DOHH2 (cell line): Measurements from ENCODE around the gene RHOT1.
"Not testable (repeated sequence)": the region's sequence is repeated elsewhere in the genome, so short reads cannot be mapped to it uniquely, and the experiment has no call there.

Experiments
- H3F3A ChIP-seq: fragments of 200-600 bp; sonication (generic), shearing (Covaris generic); 2 replicates; pipeline ENCODE4 v1.6.0; 2016; ENCODE audit warnings: antibody characterized with exemption, mild to moderate bottlenecking; ENCODE audit not compliant: control insufficient read depth, insufficient read depth
- H3K27ac ChIP-seq: fragments of 200-600 bp; sonication (generic); 2 replicates; pipeline ENCODE4 v1.5.1; 2014; ENCODE audit warnings: low read depth, mild to moderate bottlenecking, low read length, moderate library complexity
- H3K27me3 ChIP-seq: fragments of 200-600 bp; sonication (generic); 2 replicates; pipeline ENCODE4 v1.6.1; 2014; ENCODE audit warnings: mild to moderate bottlenecking, low read length, mixed read lengths; ENCODE audit not compliant: control insufficient read depth
- H3K36me3 ChIP-seq: fragments of 200-600 bp; sonication (generic); 2 replicates; pipeline ENCODE4 v1.6.1; 2014; ENCODE audit warnings: mild to moderate bottlenecking, low read length, moderate library complexity, mixed read lengths; ENCODE audit not compliant: control insufficient read depth
- H3K4me1 ChIP-seq: fragments of 200-600 bp; sonication (generic); 2 replicates; pipeline ENCODE4 v1.6.1; 2014; ENCODE audit warnings: mild to moderate bottlenecking, low read length, mixed read lengths; ENCODE audit not compliant: control insufficient read depth
- H3K4me2 ChIP-seq: fragments of 200-600 bp; sonication (generic); 2 replicates; pipeline ENCODE4 v1.6.0; 2014; ENCODE audit warnings: mild to moderate bottlenecking, low read length, moderate library complexity
- H3K4me3 ChIP-seq: fragments of 200-600 bp; sonication (generic); 2 replicates; pipeline ENCODE4 v1.5.1; 2014; ENCODE audit warnings: mild to moderate bottlenecking, low read length, mixed read lengths
- H3K79me2 ChIP-seq: fragments of 200-600 bp; sonication (generic); 2 replicates; pipeline ENCODE4 v1.6.1; 2014; ENCODE audit warnings: mild to moderate bottlenecking, low read length, mixed read lengths; ENCODE audit not compliant: control insufficient read depth
- H3K9me2 ChIP-seq: fragments of 200-600 bp; sonication (generic); replicated peaks from 2 replicates; pipeline ENCODE4 v1.6.1; 2014; ENCODE audit warnings: mild to moderate bottlenecking, low read length, mixed read lengths; ENCODE audit not compliant: control insufficient read depth
- H3K9me3 ChIP-seq: fragments of 200-600 bp; sonication (generic); 2 replicates; pipeline ENCODE4 v1.6.1; 2014; ENCODE audit warnings: antibody characterized with exemption, low read length, mixed read lengths; ENCODE audit not compliant: control insufficient read depth, insufficient read depth
- H4K20me1 ChIP-seq: fragments of 200-600 bp; sonication (generic); 2 replicates; pipeline ENCODE4 v1.6.0; 2014; ENCODE audit warnings: low read depth, mild to moderate bottlenecking, antibody characterized with exemption, low read length, moderate library complexity; ENCODE audit not compliant: control insufficient read depth, insufficient read depth
- EZH2phosphoT487 ChIP-seq: fragments of 200-600 bp; sonication (generic); IDR thresholded peaks from 2 replicates; pipeline ENCODE4 v1.6.1; 2017; ENCODE audit warnings: borderline replicate concordance, mild to moderate bottlenecking, antibody characterized with exemption, low read length, moderate library complexity, mixed read lengths
- TF ChIP-seq, protein P1 (sequence below): fragments of 200-600 bp; sonication (generic); IDR thresholded peaks from one replicate; pipeline ENCODE4 v1.5.1; 2014; ENCODE audit warnings: antibody characterized with exemption, mild to moderate bottlenecking, low read depth, low read length; ENCODE audit not compliant: poor library complexity, severe bottlenecking

RHOT1 gene

DNA sequence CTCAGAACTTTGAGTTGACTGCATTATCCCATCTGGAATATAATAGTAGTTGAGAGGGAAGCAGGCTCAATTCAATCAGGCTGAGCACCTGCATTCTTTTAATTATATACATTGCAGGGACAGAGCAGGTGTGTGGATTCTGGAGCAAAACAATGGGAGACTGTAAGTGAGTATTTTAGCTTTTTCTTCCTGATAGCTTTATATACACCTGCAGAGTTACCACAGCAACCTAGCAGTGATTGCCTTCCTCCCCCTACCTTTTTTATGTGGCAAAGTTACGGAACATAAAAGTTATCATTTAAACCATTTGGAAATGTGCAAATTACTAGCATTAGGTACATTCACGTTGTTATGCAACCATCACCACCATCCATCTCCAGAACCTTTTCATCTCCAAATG, 25.4 kb upstream of the RHOT1 start:
- Histone ChIP-seq H3K4me3 (no peak overlapping the region), H3K79me2 (no peaks in the 10 kb centered on the region), H3K9me2 (no peaks in the 10 kb centered on the region), H3K4me2 (no peak overlapping the region), H3K4me1 (peaks cover 18% of the 10 kb centered on the region), H3K27ac (no peak overlapping the region), H3K36me3 (no peaks in the 10 kb centered on the region), H4K20me1 (no peaks in the 10 kb centered on the region), H3K27me3 (no peaks in the 10 kb centered on the region), H3K9me3 (no peaks in the 10 kb centered on the region), H3F3A (no peaks in the 10 kb centered on the region)
- TF ChIP-seq EZH2phosphoT487: no peak
- TF ChIP-seq, protein P1, sequence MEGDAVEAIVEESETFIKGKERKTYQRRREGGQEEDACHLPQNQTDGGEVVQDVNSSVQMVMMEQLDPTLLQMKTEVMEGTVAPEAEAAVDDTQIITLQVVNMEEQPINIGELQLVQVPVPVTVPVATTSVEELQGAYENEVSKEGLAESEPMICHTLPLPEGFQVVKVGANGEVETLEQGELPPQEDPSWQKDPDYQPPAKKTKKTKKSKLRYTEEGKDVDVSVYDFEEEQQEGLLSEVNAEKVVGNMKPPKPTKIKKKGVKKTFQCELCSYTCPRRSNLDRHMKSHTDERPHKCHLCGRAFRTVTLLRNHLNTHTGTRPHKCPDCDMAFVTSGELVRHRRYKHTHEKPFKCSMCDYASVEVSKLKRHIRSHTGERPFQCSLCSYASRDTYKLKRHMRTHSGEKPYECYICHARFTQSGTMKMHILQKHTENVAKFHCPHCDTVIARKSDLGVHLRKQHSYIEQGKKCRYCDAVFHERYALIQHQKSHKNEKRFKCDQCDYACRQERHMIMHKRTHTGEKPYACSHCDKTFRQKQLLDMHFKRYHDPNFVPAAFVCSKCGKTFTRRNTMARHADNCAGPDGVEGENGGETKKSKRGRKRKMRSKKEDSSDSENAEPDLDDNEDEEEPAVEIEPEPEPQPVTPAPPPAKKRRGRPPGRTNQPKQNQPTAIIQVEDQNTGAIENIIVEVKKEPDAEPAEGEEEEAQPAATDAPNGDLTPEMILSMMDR: no peak

DNA sequence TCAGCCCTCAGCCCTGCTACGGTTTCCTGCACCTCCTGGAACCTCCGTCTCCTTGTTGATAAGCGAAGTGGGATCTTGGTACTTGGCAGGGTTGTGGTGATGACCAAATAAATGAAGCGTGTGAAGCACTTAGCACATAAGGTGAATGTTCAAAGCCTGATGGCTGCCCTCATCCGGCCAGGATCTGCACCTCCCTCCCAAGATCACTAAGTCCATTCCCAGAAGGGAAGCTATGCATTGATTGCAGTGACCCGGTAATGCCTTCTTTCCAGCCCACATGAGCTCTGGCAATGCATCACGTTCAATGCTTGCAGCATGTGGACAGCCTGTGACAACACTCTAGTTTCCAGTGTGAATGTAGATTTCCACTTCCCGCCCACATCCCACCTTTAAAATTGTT, 24.9 kb upstream of the RHOT1 start:
- Histone ChIP-seq H3K4me3 (no peak overlapping the region), H3K4me2 (no peak overlapping the region), H4K20me1 (no peaks in the 10 kb centered on the region), H3K9me2 (no peaks in the 10 kb centered on the region), H3K27me3 (no peaks in the 10 kb centered on the region), H3K27ac (no peak overlapping the region), H3F3A (no peaks in the 10 kb centered on the region), H3K36me3 (no peaks in the 10 kb centered on the region), H3K79me2 (no peaks in the 10 kb centered on the region), H3K9me3 (no peaks in the 10 kb centered on the region), H3K4me1 (peaks cover 14% of the 10 kb centered on the region)
- TF ChIP-seq EZH2phosphoT487: no peak
- TF ChIP-seq, protein P1: no peak

DNA sequence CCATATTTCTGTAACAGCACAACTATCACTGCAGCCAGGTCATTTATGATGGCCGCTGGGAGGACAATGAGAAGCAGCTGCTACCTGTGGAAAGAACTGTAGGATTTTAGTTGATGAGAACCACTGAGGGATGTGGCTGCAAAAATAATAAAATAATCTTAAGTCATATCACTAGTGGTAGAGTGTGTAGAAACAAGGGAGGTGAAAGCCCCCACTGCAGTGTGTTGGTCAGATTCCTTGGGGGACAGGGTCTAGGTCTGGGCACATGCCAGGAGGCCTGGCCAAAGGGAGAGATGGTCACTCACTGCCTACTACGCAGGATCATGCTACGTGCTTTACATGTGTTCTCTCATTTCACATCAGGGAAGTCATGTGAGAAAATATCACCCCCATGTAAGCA, 24.2 kb upstream of the RHOT1 start:
- not testable (repeated sequence) for H3K79me2 ChIP-seq, H3K4me3 ChIP-seq, H3K9me3 ChIP-seq, H3K27me3 ChIP-seq, H3K9me2 ChIP-seq, H3F3A ChIP-seq, H3K36me3 ChIP-seq, H3K27ac ChIP-seq, H4K20me1 ChIP-seq, H3K4me2 ChIP-seq
- H3K4me1 ChIP-seq: peaks cover 14% of the 10 kb centered on the region

DNA sequence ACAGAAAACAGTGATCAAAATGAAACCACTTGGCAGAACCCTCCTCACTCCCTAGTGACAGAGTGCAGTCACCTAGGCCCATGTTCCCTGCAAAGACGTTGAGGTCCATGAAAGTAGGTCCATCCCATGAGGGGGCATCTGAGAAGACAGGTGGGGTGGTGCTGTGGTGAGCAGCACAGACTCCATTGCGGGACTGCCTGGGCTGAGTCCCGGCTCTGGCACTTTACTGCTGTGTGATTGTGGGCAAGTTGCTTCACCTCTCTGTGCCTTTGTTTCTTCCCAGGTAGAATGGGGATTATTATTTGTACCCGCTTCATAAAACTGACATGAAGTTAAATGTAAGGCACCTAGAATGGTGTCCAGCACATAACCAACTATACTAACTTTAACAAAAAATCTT, 23.5 kb upstream of the RHOT1 start:
- TF ChIP-seq, protein P1: no peak
- TF ChIP-seq EZH2phosphoT487: no peak
- no peak overlapping the region for H3K4me3 ChIP-seq
- no peaks in the 10 kb centered on the region for H3K36me3 ChIP-seq
- no peaks in the 10 kb centered on the region for H3K9me3 ChIP-seq
- peaks cover 14% of the 10 kb centered on the region for H3K4me1 ChIP-seq
- H3K27me3 ChIP-seq: no peaks in the 10 kb centered on the region
- H4K20me1 ChIP-seq: no peaks in the 10 kb centered on the region
- no peak overlapping the region for H3K27ac ChIP-seq
- H3K9me2 ChIP-seq: no peaks in the 10 kb centered on the region
- H3K4me2 ChIP-seq: no peak overlapping the region
- no peaks in the 10 kb centered on the region for H3K79me2 ChIP-seq
- H3F3A ChIP-seq: no peaks in the 10 kb centered on the region
